ENCODE results near the gene ANKS1A.

- no peak for TF ChIP-seq CTCF (IDR thresholded peaks at IDR 0.05)
- TF ChIP-seq POLR2A (IDR thresholded peaks at IDR 0.05) = no peak
Observed at GRCh38 chr6:35058865-35059522, 169.9 kb downstream of the ANKS1A start.
